Left lung (tissue), 10 donors: ENCODE data around the gene SLC25A42. TPM values are rescaled to one million over a fixed set of nuclear protein-coding genes. Genes with fewer than 3 reads are reported as not detected.

ENCODE experiments used
- ATAC-seq: fragments of 200-7000 bp; cut with Tn5 transposase; one replicate; pipeline ENCODE4 v1.9.1; 2020; ENCODE audit warnings: moderate library complexity
- DNase-seq, 4 donors: peaks; one replicate each; pipeline ENCODE4 v3.0.0-alpha.2; 2013 to 2020
- H3K27ac ChIP-seq, 2 donors: fragments of 200-600 bp; sonication (generic) in 1 of 2; one replicate each; pipeline versions ENCODE4 v1.5.0 to v1.8.0; 2020 to 2021
- H3K27me3 ChIP-seq, 2 donors: fragments of 200-600 bp; sonication (generic) in 1 of 2; one replicate each; pipeline versions ENCODE4 v1.5.0 to v1.8.0; 2020 to 2021
- H3K36me3 ChIP-seq, 2 donors: fragments of 200-600 bp; sonication (generic) in 1 of 2; one replicate each; pipeline versions ENCODE4 v1.5.0 to v1.8.0; 2020 to 2021
- H3K4me1 ChIP-seq, 2 donors: fragments of 200-600 bp; one replicate each; pipeline ENCODE4 v1.8.0; 2021
- H3K4me3 ChIP-seq, 2 donors: fragments of 200-600 bp; sonication (generic) in 1 of 2; one replicate each; pipeline versions ENCODE4 v1.5.0 to v1.8.0; 2020 to 2021; ENCODE audit warnings: mild to moderate bottlenecking in 1 of 2
- H3K9me3 ChIP-seq, 2 donors: fragments of 200-600 bp; sonication (generic) in 1 of 2; one replicate each; pipeline versions ENCODE4 v1.5.0 to v1.8.0; 2020 to 2021
- intact Hi-C, 2 donors: fragments of 100-400 bp; cut with DNase I; formaldehyde crosslinking; loops; one replicate each; pipeline versions ENCODE4 v1.11.2 to v1.14.2; 2022
- polyA plus RNA-seq, 6 donors: library from polyadenylated mRNA; unstranded; fragments of 120-200 nt; gene quantifications; one replicate each; pipeline ENCODE4 v1.2.1, GENCODE V29; 2013; ENCODE audit not compliant: insufficient read length in 6 of 6
- total RNA-seq, 2 donors: library from RNA; stranded (reverse); fragmentation: NEBNext Ultra II Directional; extraction: Animal tissue kit (Norgen Biotek cat#: 25700); gene quantifications; one replicate each; pipeline ENCODE4 v1.2.1, GENCODE V29; 2021
- TF ChIP-seq, protein P1 (sequence below), 2 donors: fragments of 200-600 bp; sonication (generic) in 1 of 2; IDR thresholded peaks; one replicate each; pipeline versions ENCODE4 v1.5.0 to v1.8.0; 2021; ENCODE audit warnings: antibody characterized with exemption in 2 of 2
- donor health status: DM: no; HTN: yes; CAD: no.
- donor health status: DM: no; HTN: no; CAD: no.

Gene SLC25A42
- total and polyA plus RNA-seq, 8 donors, result 7.6 to 16.6 (median 12.8) TPM

DNA sequence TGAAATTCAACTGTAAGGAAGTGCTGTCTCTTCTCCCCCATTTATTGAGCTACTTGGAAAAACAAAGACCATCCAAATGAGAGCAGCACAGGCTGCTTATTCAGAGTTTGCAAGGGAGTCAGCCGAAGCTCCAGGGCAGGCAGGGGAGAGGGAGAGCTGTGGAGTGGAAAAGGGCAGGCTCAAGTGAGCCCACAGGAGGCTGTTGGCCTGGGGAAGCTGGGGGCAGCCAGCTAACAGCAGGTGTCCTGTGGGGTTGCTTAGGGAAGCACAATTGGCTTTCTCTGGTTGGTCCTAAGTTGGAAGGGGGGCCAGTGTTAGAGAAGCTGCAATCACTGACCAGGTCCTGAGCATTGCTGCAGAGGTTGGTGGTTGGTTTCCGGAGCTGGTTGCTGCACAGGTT is 23.9 kb downstream of the SLC25A42 start:
- Histone ChIP-seq H3K36me3 (no peaks in the 10 kb centered on the region), H3K27ac (no peak overlapping the region), H3K4me3 (no peak overlapping the region), H3K4me1 (no peaks in the 10 kb centered on the region), H3K9me3 (no peaks in the 10 kb centered on the region), H3K27me3 (no peaks in the 10 kb centered on the region)
- ATAC-seq (no peak), DNase-seq (no peak)
- TF ChIP-seq, protein P1, sequence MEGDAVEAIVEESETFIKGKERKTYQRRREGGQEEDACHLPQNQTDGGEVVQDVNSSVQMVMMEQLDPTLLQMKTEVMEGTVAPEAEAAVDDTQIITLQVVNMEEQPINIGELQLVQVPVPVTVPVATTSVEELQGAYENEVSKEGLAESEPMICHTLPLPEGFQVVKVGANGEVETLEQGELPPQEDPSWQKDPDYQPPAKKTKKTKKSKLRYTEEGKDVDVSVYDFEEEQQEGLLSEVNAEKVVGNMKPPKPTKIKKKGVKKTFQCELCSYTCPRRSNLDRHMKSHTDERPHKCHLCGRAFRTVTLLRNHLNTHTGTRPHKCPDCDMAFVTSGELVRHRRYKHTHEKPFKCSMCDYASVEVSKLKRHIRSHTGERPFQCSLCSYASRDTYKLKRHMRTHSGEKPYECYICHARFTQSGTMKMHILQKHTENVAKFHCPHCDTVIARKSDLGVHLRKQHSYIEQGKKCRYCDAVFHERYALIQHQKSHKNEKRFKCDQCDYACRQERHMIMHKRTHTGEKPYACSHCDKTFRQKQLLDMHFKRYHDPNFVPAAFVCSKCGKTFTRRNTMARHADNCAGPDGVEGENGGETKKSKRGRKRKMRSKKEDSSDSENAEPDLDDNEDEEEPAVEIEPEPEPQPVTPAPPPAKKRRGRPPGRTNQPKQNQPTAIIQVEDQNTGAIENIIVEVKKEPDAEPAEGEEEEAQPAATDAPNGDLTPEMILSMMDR (IDR thresholded peaks at IDR 0.05), result no peak
- intact Hi-C loops, result no loop called here

DNA sequence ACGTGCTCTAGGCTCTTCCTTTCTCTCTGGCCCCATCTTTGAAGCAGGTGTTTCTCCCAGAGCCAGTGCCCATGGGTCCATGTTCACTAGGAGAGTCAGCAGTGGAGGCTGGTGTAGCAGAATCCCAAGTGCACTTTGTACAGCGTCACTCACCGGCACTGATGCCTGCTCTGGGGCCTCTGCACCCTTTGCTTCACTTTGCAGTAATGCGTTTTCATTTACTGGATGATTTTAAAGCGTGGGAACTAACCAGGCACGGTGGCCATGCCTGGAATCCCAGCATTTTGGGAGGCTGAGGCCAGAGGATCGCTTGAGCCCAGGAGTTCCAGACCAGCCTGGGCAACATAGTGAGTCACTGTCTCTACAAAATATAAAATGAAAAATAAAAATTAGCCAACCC is 30.7 kb downstream of the SLC25A42 start:
- no peaks in the 10 kb centered on the region for H3K9me3 ChIP-seq
- H3K27me3 ChIP-seq, result no peaks in the 10 kb centered on the region
- DNase-seq (no peak), ATAC-seq (no peak)
- H3K36me3 ChIP-seq, result peaks cover 0 to 11% of the 10 kb centered on the region in 2 donors
- no peak overlapping the region for H3K4me3 ChIP-seq
- TF ChIP-seq, protein P1 (IDR thresholded peaks at IDR 0.05), result no peak
- no peaks in the 10 kb centered on the region for H3K4me1 ChIP-seq
- intact Hi-C loops, result no loop called here
- no peak overlapping the region for H3K27ac ChIP-seq

DNA sequence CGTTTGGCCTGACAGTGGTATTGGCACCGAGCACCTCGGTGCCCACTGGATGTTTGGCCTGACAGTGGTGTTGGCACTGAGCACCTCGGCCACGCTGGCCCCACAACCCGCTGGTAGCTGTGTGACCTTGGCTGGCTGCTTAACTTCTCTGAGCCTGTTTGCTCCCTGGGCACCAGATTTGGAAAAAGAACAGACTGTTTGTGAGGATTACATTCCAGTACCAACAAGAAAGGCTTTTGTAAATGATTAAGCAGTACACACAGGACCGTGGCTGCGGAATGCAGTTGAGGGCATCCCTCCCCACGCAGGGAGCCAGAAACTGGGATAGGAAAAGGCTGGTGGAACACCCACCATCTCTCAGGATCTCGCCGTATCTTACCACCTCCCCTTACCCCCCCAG is 31.9 kb downstream of the SLC25A42 start:
- no peak overlapping the region for H3K4me3 ChIP-seq
- TF ChIP-seq, protein P1 (IDR thresholded peaks at IDR 0.05), result no peak
- H3K4me1 ChIP-seq, result no peaks in the 10 kb centered on the region
- no peaks in the 10 kb centered on the region for H3K27me3 ChIP-seq
- intact Hi-C loops, result no loop called here
- peaks cover 0 to 15% of the 10 kb centered on the region in 2 donors for H3K36me3 ChIP-seq
- ATAC-seq (no peak), DNase-seq (no peak)
- no peak overlapping the region for H3K27ac ChIP-seq
- no peaks in the 10 kb centered on the region for H3K9me3 ChIP-seq

DNA sequence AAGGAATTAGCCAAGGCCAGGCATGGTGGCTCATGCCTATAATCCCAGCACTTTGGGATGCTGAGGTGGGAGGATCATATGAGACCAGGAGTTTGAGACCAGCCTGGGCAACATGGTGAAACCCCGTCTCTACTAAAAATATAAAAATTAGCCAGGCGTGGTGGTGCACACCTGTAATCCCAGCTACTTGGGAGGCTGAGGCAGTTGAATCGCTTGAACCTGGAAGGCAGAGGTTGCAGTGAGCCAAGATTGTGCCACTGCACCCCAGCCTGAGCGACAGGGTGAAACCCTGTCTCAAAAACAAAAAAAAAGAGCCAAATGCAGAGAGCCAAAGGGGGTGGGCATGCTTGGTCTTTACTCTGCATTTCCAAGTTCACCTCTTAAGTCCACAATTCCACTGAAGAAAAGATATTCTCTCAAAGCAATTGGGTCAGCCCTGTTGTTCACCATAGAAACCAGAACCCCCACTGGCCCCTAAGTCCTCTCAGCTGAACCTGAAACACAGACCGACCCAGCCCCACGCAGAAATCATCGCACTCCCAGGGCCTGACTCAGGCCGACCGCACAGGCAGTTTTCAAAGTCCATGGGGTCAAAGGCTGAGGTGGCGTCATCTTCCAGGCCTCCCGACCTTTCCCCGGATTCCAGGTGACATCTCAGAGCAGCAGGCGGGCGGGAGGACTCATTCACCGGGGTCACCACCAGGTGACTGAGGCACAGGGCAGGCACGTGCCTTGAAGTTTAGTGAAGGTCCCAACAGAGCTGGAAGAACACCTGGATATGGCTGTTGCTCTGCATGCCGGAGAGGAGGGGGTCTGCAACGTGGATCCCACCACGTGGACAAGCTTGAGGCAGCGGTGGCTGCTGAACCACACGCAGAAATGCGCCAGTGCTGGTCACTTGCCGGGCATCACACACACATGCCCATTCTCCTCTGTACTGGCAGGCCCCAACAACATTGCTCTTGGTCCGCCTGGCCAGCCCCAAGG is 33.1 kb downstream of the SLC25A42 start:
- ATAC-seq, result no peak
- no peak overlapping the region for H3K27ac ChIP-seq
- TF ChIP-seq, protein P1 (IDR thresholded peaks at IDR 0.05), result no peak

DNA sequence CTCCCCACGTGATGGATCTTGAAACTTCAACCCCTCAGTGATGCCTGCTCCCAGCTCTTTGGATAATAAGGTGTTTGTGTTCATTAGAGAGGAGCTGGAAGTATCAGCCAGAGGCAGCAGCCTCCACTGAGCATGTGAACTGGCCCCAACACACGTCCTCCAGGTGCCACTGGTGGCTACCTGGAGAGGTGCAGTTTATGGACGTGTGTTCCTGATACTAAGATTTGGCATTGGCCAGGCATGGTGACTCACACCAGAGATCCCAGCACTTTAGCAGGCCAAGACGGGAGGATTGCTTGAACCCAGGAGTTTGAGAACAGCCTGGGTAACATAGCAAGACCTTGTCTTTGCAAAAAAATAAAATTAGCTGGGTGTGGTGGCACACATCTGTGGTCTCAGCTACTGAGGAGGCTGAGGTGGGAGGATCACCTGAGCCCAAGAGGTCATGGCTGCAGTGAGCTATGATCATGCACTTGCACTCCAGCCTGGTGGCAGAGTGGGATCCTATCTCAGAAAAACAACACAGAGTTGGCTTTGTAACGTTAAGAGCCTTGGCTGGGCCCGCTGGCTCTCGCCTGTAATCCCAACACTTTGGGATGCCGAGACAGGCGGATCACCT is 34.4 kb downstream of the SLC25A42 start:
- TF ChIP-seq, protein P1 (IDR thresholded peaks at IDR 0.05), result no peak
- Histone ChIP-seq H3K36me3 (peaks cover 0 to 19% of the 10 kb centered on the region in 2 donors), H3K27me3 (no peaks in the 10 kb centered on the region), H3K4me3 (no peak overlapping the region), H3K27ac (no peak overlapping the region), H3K9me3 (no peaks in the 10 kb centered on the region), H3K4me1 (no peaks in the 10 kb centered on the region)
- DNase-seq (no peak), ATAC-seq (no peak)
- intact Hi-C loops, result no loop called here

More for the DNA sequence above, 33.1 kb downstream of the SLC25A42 start:
- Histone ChIP-seq H3K4me1 (no peaks in the 10 kb centered on the region), H3K4me3 (no peak overlapping the region), H3K9me3 (no peaks in the 10 kb centered on the region), H3K27me3 (no peaks in the 10 kb centered on the region), H3K36me3 (peaks cover 0 to 19% of the 10 kb centered on the region in 2 donors)
- intact Hi-C loops, result no loop called here
- no peak for DNase-seq
